ENCODE measurements around the gene ARHGAP26. TPM values are rescaled to one million over a fixed set of nuclear protein-coding genes. Genes with fewer than 3 reads are reported as not detected.
"Not testable (repeated sequence)": the region's sequence is repeated elsewhere in the genome, so short reads cannot be mapped to it uniquely, and the experiment has no call there.

The ARHGAP26 gene
- total and polyA plus RNA-seq, 9 donors: 1.9 to 47.1 (median 12.0) TPM

- intact Hi-C loops (cut with DNase I): no loop called here
- no peak for DNase-seq
- 86 to 89% (median 87%) methylated on average over 6 of the region's 6 CpGs for WGBS, 3 donors
- no peak overlapping the region for H3K27ac ChIP-seq
- no peaks in the 10 kb centered on the region for H3K36me3 ChIP-seq
- H3K4me3 ChIP-seq: no peak overlapping the region
- no peak for TF ChIP-seq POLR2A (IDR thresholded peaks at IDR 0.05)
- TF ChIP-seq EP300 (IDR thresholded peaks at IDR 0.05): no peak
- TF ChIP-seq, protein P1, sequence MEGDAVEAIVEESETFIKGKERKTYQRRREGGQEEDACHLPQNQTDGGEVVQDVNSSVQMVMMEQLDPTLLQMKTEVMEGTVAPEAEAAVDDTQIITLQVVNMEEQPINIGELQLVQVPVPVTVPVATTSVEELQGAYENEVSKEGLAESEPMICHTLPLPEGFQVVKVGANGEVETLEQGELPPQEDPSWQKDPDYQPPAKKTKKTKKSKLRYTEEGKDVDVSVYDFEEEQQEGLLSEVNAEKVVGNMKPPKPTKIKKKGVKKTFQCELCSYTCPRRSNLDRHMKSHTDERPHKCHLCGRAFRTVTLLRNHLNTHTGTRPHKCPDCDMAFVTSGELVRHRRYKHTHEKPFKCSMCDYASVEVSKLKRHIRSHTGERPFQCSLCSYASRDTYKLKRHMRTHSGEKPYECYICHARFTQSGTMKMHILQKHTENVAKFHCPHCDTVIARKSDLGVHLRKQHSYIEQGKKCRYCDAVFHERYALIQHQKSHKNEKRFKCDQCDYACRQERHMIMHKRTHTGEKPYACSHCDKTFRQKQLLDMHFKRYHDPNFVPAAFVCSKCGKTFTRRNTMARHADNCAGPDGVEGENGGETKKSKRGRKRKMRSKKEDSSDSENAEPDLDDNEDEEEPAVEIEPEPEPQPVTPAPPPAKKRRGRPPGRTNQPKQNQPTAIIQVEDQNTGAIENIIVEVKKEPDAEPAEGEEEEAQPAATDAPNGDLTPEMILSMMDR (IDR thresholded peaks at IDR 0.05): no peak
- H3K27me3 ChIP-seq: no peaks in the 10 kb centered on the region
- peaks cover 7% of the 10 kb centered on the region for H3K4me1 ChIP-seq (ENCODE audit: insufficient read depth)
- no peaks in the 10 kb centered on the region for H3K9me3 ChIP-seq
Measured at GRCh38 chr5:142998316-142999020, 228.3 kb downstream of the ARHGAP26 start.

DNA sequence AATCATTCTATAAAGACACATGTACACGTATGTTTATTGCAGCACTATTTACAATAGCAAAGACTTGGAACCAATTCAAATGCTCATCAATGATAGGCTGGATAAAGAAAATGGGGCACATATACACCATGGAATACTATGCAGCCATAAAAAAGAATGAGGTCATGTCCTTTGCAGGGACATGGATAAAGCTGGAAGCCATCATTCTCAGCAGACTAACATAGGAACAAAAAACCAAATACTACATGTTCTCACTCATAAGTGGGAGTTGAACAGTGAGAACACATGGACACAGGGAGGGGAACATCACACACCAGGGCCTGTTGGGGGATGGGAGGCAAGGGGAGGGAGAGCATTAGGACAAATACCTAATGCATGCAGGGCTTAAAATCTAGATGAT lies 230.4 kb downstream of the ARHGAP26 start:
- intact Hi-C loops (cut with DNase I): loop anchor here in 1 of 4 donors (1.0 to 10.0 kb wide), 2 partner anchors 19 to 404 kb away; partner anchors contain the start of gene NR3C1
- not testable (repeated sequence) for H3K27ac ChIP-seq; H3K4me1 ChIP-seq (ENCODE audit: insufficient read depth); H3K27me3 ChIP-seq; H3K9me3 ChIP-seq; H3K36me3 ChIP-seq; H3K4me3 ChIP-seq; DNase-seq
- WGBS, 3 donors: 89 to 93% (median 90%) methylated on average over 1 of the region's 1 CpG

- Histone ChIP-seq H3K4me3 (no peak overlapping the region), H3K36me3 (no peaks in the 10 kb centered on the region), H3K9me3 (no peaks in the 10 kb centered on the region), H3K27ac (no peak overlapping the region), H3K4me1 (ENCODE audit: insufficient read depth) (peaks cover 7% of the 10 kb centered on the region), H3K27me3 (no peaks in the 10 kb centered on the region)
- intact Hi-C loops (cut with DNase I): loop anchor here in 1 of 4 donors (10.0 kb wide), 1 partner anchor 403 kb away; the partner anchor contains the start of gene NR3C1
- no peak for TF ChIP-seq POLR2A (IDR thresholded peaks at IDR 0.05)
- TF ChIP-seq EP300 (IDR thresholded peaks at IDR 0.05): no peak
- TF ChIP-seq, protein P1 (IDR thresholded peaks at IDR 0.05): no peak
- no peak for DNase-seq
- WGBS, 3 donors: 44 to 54% (median 53%) methylated on average over 8 of the region's 8 CpGs
Measured at GRCh38 chr5:143001764-143002351, 231.7 kb downstream of the ARHGAP26 start.

DNA sequence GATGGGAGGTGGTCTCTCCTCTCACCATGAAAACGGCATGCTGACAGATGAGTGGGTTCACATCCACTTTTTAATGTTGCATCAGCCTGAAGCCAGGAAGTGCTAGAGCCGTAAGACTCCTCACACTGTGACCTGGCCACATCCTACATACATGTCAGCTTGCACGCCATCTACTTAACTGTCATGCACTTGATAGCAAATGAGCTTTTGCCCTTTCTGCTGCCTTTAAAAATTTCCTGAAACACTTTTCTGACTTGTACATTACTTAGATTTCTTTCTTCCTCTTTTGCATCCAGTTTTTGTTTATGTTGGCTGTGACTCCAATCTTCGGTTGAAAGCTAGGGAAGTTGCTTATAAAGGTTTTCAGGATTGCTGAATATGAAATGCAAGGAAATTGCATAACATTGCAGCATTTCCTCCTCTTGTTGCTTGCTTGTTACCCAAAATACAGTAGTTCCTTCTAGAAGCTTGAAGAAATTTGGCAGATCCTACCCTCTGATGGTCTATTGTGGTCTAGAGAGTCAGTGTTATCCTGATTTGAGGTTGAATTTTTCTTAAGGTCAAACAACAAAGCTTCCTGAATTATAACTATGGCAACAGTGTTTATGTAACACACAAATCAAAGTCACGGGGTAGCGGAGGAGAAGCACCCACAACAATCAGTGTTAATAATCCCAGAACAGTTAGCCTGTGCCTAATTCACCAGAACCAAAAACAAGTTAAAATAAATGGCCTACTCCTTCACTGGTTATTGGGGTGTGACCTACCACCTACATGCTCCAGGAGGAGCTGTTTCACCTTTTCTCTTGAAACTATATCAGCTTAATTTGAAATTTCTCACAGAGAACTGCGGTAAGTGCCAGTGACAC lies 232.5 kb downstream of the ARHGAP26 start:
- intact Hi-C loops (cut with DNase I): loop anchor here in 1 of 4 donors (10.0 kb wide), 1 partner anchor 402 kb away; the partner anchor contains the start of gene NR3C1
- TF ChIP-seq POLR2A (IDR thresholded peaks at IDR 0.05) (no peak), EP300 (IDR thresholded peaks at IDR 0.05) (no peak)
- TF ChIP-seq, protein P1 (IDR thresholded peaks at IDR 0.05): peak in 2 of 3 donors; percentile 42 to 45
- DNase-seq: no peak
- Histone ChIP-seq H3K27me3 (no peaks in the 10 kb centered on the region), H3K27ac (peak overlapping the region in 1 of 2 donors; percentile 36), H3K9me3 (no peaks in the 10 kb centered on the region), H3K4me3 (no peak overlapping the region), H3K36me3 (no peaks in the 10 kb centered on the region), H3K4me1 (ENCODE audit: insufficient read depth) (peaks cover 7% of the 10 kb centered on the region)
- WGBS, 3 donors: 11 to 16% (median 12%) methylated on average over 7 of the region's 7 CpGs
